Stimulated activated naive CD8-positive, alpha-beta T cell treated with anti-CD3 and anti-CD28 coated beads, Interleukin-15, amount 100 ng/mL, for 72 hours (primary cell): ENCODE measurements around the gene DCLK2.

ENCODE experiments used
- ATAC-seq: fragments of 150-1000 bp; cut with Tn5 transposase; 2 replicates; pipeline ENCODE4 v1.10.0; 2021; ENCODE audit warnings: mild to moderate bottlenecking, moderate library complexity
- DNase-seq, 2 donors: peaks; one replicate each; pipeline ENCODE4 v3.0.0; 2021 to 2022
- H3K27ac Mint-ChIP-seq, 2 donors: one replicate each; pipeline ENCODE4 v1.8.0; 2022; ENCODE audit warnings: mild to moderate bottlenecking in 2 of 2, mixed read lengths in 2 of 2, moderate library complexity in 2 of 2
- H3K27me3 Mint-ChIP-seq: one replicate; pipeline ENCODE4 v1.8.0; 2022; ENCODE audit warnings: mixed read lengths
- H3K4me1 Mint-ChIP-seq: one replicate; pipeline ENCODE4 v1.8.0; 2022; ENCODE audit warnings: mild to moderate bottlenecking, mixed read lengths
- H3K4me3 Mint-ChIP-seq, 2 donors: one replicate each; pipeline ENCODE4 v1.8.0; 2022; ENCODE audit warnings: mild to moderate bottlenecking in 2 of 2, mixed read lengths in 2 of 2, moderate library complexity in 1 of 2
- H3K9me3 Mint-ChIP-seq, 2 donors: one replicate each; pipeline ENCODE4 v1.8.0; 2022; ENCODE audit warnings: mixed read lengths in 2 of 2

The DCLK2 gene

GRCh38 chr4:150212927-150213326 is 134.7 kb downstream of the DCLK2 start:
- DNase-seq, result no peak
- peak; percentile 23 for ATAC-seq
- Mint-ChIP-seq H3K27me3 (peaks cover 15% of the 10 kb centered on the region), H3K9me3 (no peaks in the 10 kb centered on the region), H3K4me1 (no peaks in the 10 kb centered on the region), H3K4me3 (no peak overlapping the region), H3K27ac (no peak overlapping the region)

GRCh38 chr4:150215601-150216000 is 137.4 kb downstream of the DCLK2 start:
- ATAC-seq, result no peak
- DNase-seq, result no peak
- H3K9me3 Mint-ChIP-seq, result no peaks in the 10 kb centered on the region
- H3K4me1 Mint-ChIP-seq, result no peaks in the 10 kb centered on the region
- H3K27me3 Mint-ChIP-seq, result peaks cover 15% of the 10 kb centered on the region
- H3K4me3 Mint-ChIP-seq, result no peak overlapping the region
- H3K27ac Mint-ChIP-seq, result no peak overlapping the region

GRCh38 chr4:150216726-150217125 is 138.5 kb downstream of the DCLK2 start:
- Mint-ChIP-seq H3K27ac (no peak overlapping the region), H3K27me3 (peaks cover 6% of the 10 kb centered on the region), H3K9me3 (no peaks in the 10 kb centered on the region), H3K4me1 (no peaks in the 10 kb centered on the region), H3K4me3 (no peak overlapping the region)
- ATAC-seq (no peak), DNase-seq (no peak)

GRCh38 chr4:150217192-150217591 is 138.9 kb downstream of the DCLK2 start:
- no peak overlapping the region for H3K4me3 Mint-ChIP-seq
- no peak for ATAC-seq
- no peaks in the 10 kb centered on the region for H3K9me3 Mint-ChIP-seq
- no peak for DNase-seq
- no peak overlapping the region for H3K27ac Mint-ChIP-seq
- H3K4me1 Mint-ChIP-seq, result no peaks in the 10 kb centered on the region
- peaks cover 1% of the 10 kb centered on the region for H3K27me3 Mint-ChIP-seq

GRCh38 chr4:150217808-150218207 is 139.6 kb downstream of the DCLK2 start:
- DNase-seq (no peak), ATAC-seq (no peak)
- no peak overlapping the region for H3K4me3 Mint-ChIP-seq
- H3K9me3 Mint-ChIP-seq, result no peaks in the 10 kb centered on the region
- no peak overlapping the region for H3K27ac Mint-ChIP-seq
- H3K4me1 Mint-ChIP-seq, result no peaks in the 10 kb centered on the region
- H3K27me3 Mint-ChIP-seq, result no peaks in the 10 kb centered on the region

- DNase-seq, result no peak
- Mint-ChIP-seq H3K9me3 (no peaks in the 10 kb centered on the region), H3K4me3 (no peak overlapping the region), H3K27me3 (no peaks in the 10 kb centered on the region), H3K27ac (no peak overlapping the region), H3K4me1 (no peaks in the 10 kb centered on the region)
- ATAC-seq, result no peak
Observed at GRCh38 chr4:150218447-150218846, 140.2 kb downstream of the DCLK2 start.

- ATAC-seq (no peak), DNase-seq (no peak)
- Mint-ChIP-seq H3K27me3 (no peaks in the 10 kb centered on the region), H3K4me3 (no peak overlapping the region), H3K4me1 (no peaks in the 10 kb centered on the region), H3K9me3 (no peaks in the 10 kb centered on the region), H3K27ac (no peak overlapping the region)
Observed at GRCh38 chr4:150219841-150220240, 141.6 kb downstream of the DCLK2 start.

GRCh38 chr4:150224896-150225591 is 146.8 kb downstream of the DCLK2 start:
- DNase-seq (no peak), ATAC-seq (no peak)
- Mint-ChIP-seq H3K4me3 (no peak overlapping the region), H3K27me3 (peaks cover 5% of the 10 kb centered on the region), H3K9me3 (no peaks in the 10 kb centered on the region), H3K27ac (no peak overlapping the region), H3K4me1 (no peaks in the 10 kb centered on the region)

- Mint-ChIP-seq H3K9me3 (no peaks in the 10 kb centered on the region), H3K4me3 (no peak overlapping the region), H3K27ac (no peak overlapping the region), H3K4me1 (no peaks in the 10 kb centered on the region), H3K27me3 (peaks cover 5% of the 10 kb centered on the region)
- no peak for ATAC-seq
- no peak for DNase-seq
Observed at GRCh38 chr4:150229520-150229919, 151.3 kb downstream of the DCLK2 start.

- ATAC-seq (no peak), DNase-seq (no peak)
- H3K9me3 Mint-ChIP-seq, result no peaks in the 10 kb centered on the region
- no peak overlapping the region for H3K4me3 Mint-ChIP-seq
- H3K27me3 Mint-ChIP-seq, result peaks cover 13% of the 10 kb centered on the region
- H3K27ac Mint-ChIP-seq, result no peak overlapping the region
- no peaks in the 10 kb centered on the region for H3K4me1 Mint-ChIP-seq
Observed at GRCh38 chr4:150230561-150230960, 152.3 kb downstream of the DCLK2 start.

GRCh38 chr4:150231107-150231770 is 153.0 kb downstream of the DCLK2 start:
- no peak overlapping the region for H3K27ac Mint-ChIP-seq
- no peak for DNase-seq
- H3K4me3 Mint-ChIP-seq, result no peak overlapping the region
- no peaks in the 10 kb centered on the region for H3K9me3 Mint-ChIP-seq
- no peaks in the 10 kb centered on the region for H3K4me1 Mint-ChIP-seq
- H3K27me3 Mint-ChIP-seq, result peaks cover 19% of the 10 kb centered on the region
- ATAC-seq, result no peak

- H3K9me3 Mint-ChIP-seq, result no peaks in the 10 kb centered on the region
- ATAC-seq (no peak), DNase-seq (no peak)
- peaks cover 19% of the 10 kb centered on the region for H3K27me3 Mint-ChIP-seq
- no peaks in the 10 kb centered on the region for H3K4me1 Mint-ChIP-seq
- H3K4me3 Mint-ChIP-seq, result no peak overlapping the region
- no peak overlapping the region for H3K27ac Mint-ChIP-seq
Observed at GRCh38 chr4:150232029-150232428, 153.8 kb downstream of the DCLK2 start.

- Mint-ChIP-seq H3K4me1 (no peaks in the 10 kb centered on the region), H3K27me3 (peaks cover 13% of the 10 kb centered on the region), H3K4me3 (no peak overlapping the region), H3K27ac (no peak overlapping the region), H3K9me3 (no peaks in the 10 kb centered on the region)
- ATAC-seq (no peak), DNase-seq (no peak)
Observed at GRCh38 chr4:150234246-150234645, 156.0 kb downstream of the DCLK2 start.

- Mint-ChIP-seq H3K4me3 (no peak overlapping the region), H3K27me3 (peaks cover 13% of the 10 kb centered on the region), H3K27ac (peak overlapping the region in 1 of 2 donors; percentile 3), H3K9me3 (no peaks in the 10 kb centered on the region), H3K4me1 (no peaks in the 10 kb centered on the region)
- no peak for ATAC-seq
- no peak for DNase-seq
Observed at GRCh38 chr4:150235317-150235716, 157.1 kb downstream of the DCLK2 start.

GRCh38 chr4:150235808-150236271 is 157.6 kb downstream of the DCLK2 start:
- H3K27ac Mint-ChIP-seq, result peak overlapping the region in 1 of 2 donors; percentile 3
- H3K4me3 Mint-ChIP-seq, result no peak overlapping the region
- H3K9me3 Mint-ChIP-seq, result no peaks in the 10 kb centered on the region
- H3K4me1 Mint-ChIP-seq, result no peaks in the 10 kb centered on the region
- ATAC-seq (no peak), DNase-seq (no peak)
- peaks cover 13% of the 10 kb centered on the region for H3K27me3 Mint-ChIP-seq

GRCh38 chr4:150236626-150237025 is 158.4 kb downstream of the DCLK2 start:
- DNase-seq, result no peak
- H3K27me3 Mint-ChIP-seq, result peaks cover 13% of the 10 kb centered on the region
- no peak overlapping the region for H3K4me3 Mint-ChIP-seq
- no peak for ATAC-seq
- no peaks in the 10 kb centered on the region for H3K9me3 Mint-ChIP-seq
- no peaks in the 10 kb centered on the region for H3K4me1 Mint-ChIP-seq
- H3K27ac Mint-ChIP-seq, result no peak overlapping the region
